Vagina (tissue), 2 donors: ENCODE results near the gene SLC26A9. TPM values are rescaled to one million over a fixed set of nuclear protein-coding genes. Genes with fewer than 3 reads are reported as not detected.

Source experiments
- DNase-seq, 2 donors: peaks; one replicate each; pipeline ENCODE4 v3.0.0-alpha.2; 2017; ENCODE audit errors: extremely low spot score in 2 of 2
- H3K27ac ChIP-seq: fragments of 200-600 bp; sonication (generic); one replicate; pipeline ENCODE4 v1.5.1; 2019
- H3K27me3 ChIP-seq: fragments of 200-600 bp; sonication (generic); one replicate; pipeline ENCODE4 v1.5.1; 2019
- H3K36me3 ChIP-seq, 2 donors: fragments of 200-600 bp; sonication (generic); one replicate each; pipeline ENCODE4 v1.5.1; 2017 to 2019
- H3K4me1 ChIP-seq: fragments of 200-600 bp; sonication (generic); one replicate; pipeline ENCODE4 v1.5.1; 2019
- H3K4me3 ChIP-seq, 2 donors: fragments of 200-600 bp; sonication (generic); 1 replicate in 1 of 2; 2 replicates in 1 of 2; pipeline ENCODE4 v1.5.1; 2016 to 2019
- H3K9me3 ChIP-seq: fragments of 200-600 bp; sonication (generic); one replicate; pipeline ENCODE4 v1.5.1; 2019
- CTCF ChIP-seq, 3 experiments: fragments of 450-650 bp in 2 of 3; fragments of 200-600 bp in 1 of 3; sonication (generic) in 1 of 3; IDR thresholded peaks; one replicate each; pipeline ENCODE4 v1.5.1; 2017 to 2019; ENCODE audit warnings: antibody characterized with exemption in 3 of 3, mild to moderate bottlenecking in 2 of 3, moderate library complexity in 2 of 3
- POLR2A ChIP-seq, 2 donors: fragments of 450-650 bp; IDR thresholded peaks; one replicate each; pipeline ENCODE4 v1.6.1; 2017; ENCODE audit warnings: antibody characterized with exemption in 2 of 2, mild to moderate bottlenecking in 2 of 2, moderate library complexity in 2 of 2
- POLR2AphosphoS5 ChIP-seq, 2 donors: sonication (generic); formaldehyde crosslinking; IDR thresholded peaks; one replicate each; pipeline ENCODE4 v1.9.0; 2017; ENCODE audit warnings: antibody characterized with exemption in 2 of 2, mild to moderate bottlenecking in 2 of 2, low read depth in 1 of 2; ENCODE audit not compliant: insufficient read depth in 1 of 2
- intact Hi-C: fragments of 100-400 bp; cut with DNase I; formaldehyde crosslinking; loops from one replicate; pipeline ENCODE4 v1.15.1; 2023
- total RNA-seq: library from RNA; depleted of rRNA; stranded (reverse); fragments of >200 nt; gene quantifications from one replicate; pipeline ENCODE4 v1.2.3, GENCODE V29; 2016

SLC26A9 gene
- total RNA-seq, 1 donor from 2014 or later, result 0.74 TPM

DNA sequence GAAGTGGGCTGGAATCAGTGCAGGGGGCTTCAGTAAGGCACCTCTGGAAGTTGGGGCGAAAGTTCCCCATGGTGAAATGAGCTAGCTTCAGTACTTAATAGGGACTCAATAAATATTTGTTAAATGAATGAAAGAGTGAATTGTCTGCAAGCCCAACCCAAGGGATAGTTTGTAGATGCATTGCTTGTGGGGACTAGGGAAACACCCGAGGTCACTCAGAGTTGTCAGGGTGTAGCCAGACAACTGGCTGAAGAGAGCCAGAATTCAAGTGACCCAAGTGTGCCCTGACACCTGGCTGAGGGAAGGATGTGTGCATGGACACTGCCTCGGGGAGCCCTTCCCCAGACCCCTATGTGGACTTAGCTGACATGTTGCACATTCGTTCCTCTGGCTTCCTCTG lies 1.3 kb upstream of the SLC26A9 start:
- H3K4me1 ChIP-seq, result peaks cover 6% of the 10 kb centered on the region
- H3K27me3 ChIP-seq, result no peaks in the 10 kb centered on the region
- H3K27ac ChIP-seq, result no peak overlapping the region
- TF ChIP-seq POLR2AphosphoS5 (IDR thresholded peaks at IDR 0.05; ENCODE audit: insufficient read depth in 1 of 2, low read depth in 1 of 2) (no peak), POLR2A (IDR thresholded peaks at IDR 0.05) (no peak), CTCF (IDR thresholded peaks at IDR 0.05) (no peak)
- intact Hi-C loops, result no loop called here
- H3K4me3 ChIP-seq, result no peak overlapping the region
- no peaks in the 10 kb centered on the region for H3K36me3 ChIP-seq
- no peaks in the 10 kb centered on the region for H3K9me3 ChIP-seq
- no peak for DNase-seq

GRCh38 chr1:205942631-205943159 lies 561 bp downstream of the SLC26A9 start:
- Histone ChIP-seq H3K9me3 (no peaks in the 10 kb centered on the region), H3K27me3 (no peaks in the 10 kb centered on the region), H3K4me1 (no peaks in the 10 kb centered on the region), H3K36me3 (no peaks in the 10 kb centered on the region), H3K27ac (no peak overlapping the region), H3K4me3 (no peak overlapping the region)
- intact Hi-C loops, result no loop called here
- DNase-seq, result no peak
- TF ChIP-seq CTCF (IDR thresholded peaks at IDR 0.05) (no peak), POLR2A (IDR thresholded peaks at IDR 0.05) (no peak), POLR2AphosphoS5 (IDR thresholded peaks at IDR 0.05; ENCODE audit: insufficient read depth in 1 of 2, low read depth in 1 of 2) (no peak)

DNA sequence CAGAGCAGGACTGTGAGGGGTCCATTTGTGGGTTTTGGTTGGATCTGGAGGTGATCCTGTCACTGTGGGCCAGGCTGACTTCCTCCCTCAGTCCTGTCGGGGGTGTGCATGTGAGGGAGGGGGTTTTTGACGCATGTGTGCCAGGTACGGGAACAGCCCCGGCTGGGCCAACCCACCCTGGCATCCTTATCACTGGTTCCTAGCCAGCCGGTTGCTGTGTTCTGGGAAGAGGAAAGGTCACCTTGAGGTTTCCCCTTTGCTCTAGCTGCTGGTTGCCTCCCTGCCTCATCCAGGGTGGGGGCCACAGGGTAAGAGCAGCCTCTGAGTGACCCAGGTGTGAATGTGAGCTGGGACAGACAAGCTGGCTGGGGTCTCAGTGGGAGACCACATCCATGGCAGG lies 2.5 kb downstream of the SLC26A9 start:
- Histone ChIP-seq H3K4me1 (no peaks in the 10 kb centered on the region), H3K4me3 (no peak overlapping the region), H3K9me3 (no peaks in the 10 kb centered on the region), H3K27ac (no peak overlapping the region), H3K27me3 (no peaks in the 10 kb centered on the region), H3K36me3 (no peaks in the 10 kb centered on the region)
- intact Hi-C loops, result no loop called here
- TF ChIP-seq CTCF (IDR thresholded peaks at IDR 0.05) (no peak), POLR2AphosphoS5 (IDR thresholded peaks at IDR 0.05; ENCODE audit: insufficient read depth in 1 of 2, low read depth in 1 of 2) (no peak), POLR2A (IDR thresholded peaks at IDR 0.05) (no peak)
- DNase-seq, result no peak

DNA sequence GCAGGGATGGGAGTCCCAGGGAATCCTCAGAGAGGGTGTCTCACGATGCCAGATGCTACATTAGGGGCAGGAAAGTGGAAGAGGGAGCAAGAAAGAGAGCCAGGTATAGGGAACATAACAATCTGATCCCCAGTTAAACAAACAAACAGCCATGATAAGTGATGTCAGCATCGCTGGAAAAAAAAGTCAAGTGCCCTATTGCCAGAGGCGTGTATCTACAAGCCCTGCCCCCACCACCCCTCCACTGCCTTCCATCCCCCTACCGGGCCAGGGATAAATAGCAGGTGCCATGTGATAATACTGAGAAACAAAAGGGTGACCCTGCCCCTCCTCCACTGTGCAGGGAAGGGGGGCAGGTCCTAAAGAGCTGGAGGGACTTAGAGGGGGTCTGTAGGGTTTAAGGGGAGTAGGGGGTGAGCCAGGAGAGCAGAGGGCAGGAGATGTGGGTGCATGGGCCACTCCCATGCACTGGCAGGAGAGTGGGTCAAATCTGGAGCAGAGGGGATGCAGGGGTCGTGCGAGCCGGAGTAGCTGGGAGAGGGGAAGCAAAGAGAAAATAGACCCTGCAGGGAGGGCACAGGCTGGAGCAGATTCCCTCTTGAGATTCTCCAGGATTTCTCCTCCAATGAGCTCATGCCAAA lies 3.4 kb downstream of the SLC26A9 start:
- no peak for TF ChIP-seq POLR2AphosphoS5 (IDR thresholded peaks at IDR 0.05; ENCODE audit: insufficient read depth in 1 of 2, low read depth in 1 of 2)
- no peak for TF ChIP-seq CTCF (IDR thresholded peaks at IDR 0.05)
- no peak for TF ChIP-seq POLR2A (IDR thresholded peaks at IDR 0.05)
- no peak for DNase-seq

DNA sequence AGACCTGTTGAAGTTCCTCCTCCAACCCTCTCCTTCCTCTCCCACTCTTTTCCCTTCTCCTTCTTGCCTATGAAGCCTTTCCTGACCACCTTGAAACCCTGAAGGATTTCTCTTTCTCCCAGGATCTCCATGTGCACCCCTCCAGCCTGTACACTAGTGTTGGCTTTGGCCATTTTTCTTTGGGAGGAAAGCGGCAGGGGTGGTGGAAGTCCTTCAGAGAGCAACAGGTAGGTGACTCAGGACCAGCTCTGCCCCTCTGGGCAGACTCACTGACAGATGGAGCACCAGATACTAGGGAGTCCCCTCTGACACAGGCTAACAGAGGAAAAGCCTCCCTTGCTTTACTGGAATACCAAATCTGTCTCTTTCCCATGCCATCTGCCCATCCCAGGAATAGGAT lies 4.6 kb downstream of the SLC26A9 start:
- Histone ChIP-seq H3K4me3 (no peak overlapping the region), H3K27me3 (no peaks in the 10 kb centered on the region), H3K36me3 (no peaks in the 10 kb centered on the region), H3K9me3 (no peaks in the 10 kb centered on the region), H3K4me1 (no peaks in the 10 kb centered on the region), H3K27ac (no peak overlapping the region)
- intact Hi-C loops, result no loop called here
- DNase-seq, result no peak
- TF ChIP-seq POLR2AphosphoS5 (IDR thresholded peaks at IDR 0.05; ENCODE audit: insufficient read depth in 1 of 2, low read depth in 1 of 2) (no peak), CTCF (IDR thresholded peaks at IDR 0.05) (no peak), POLR2A (IDR thresholded peaks at IDR 0.05) (no peak)

More for the DNA sequence above, 3.4 kb downstream of the SLC26A9 start:
- no peaks in the 10 kb centered on the region for H3K27me3 ChIP-seq
- no peaks in the 10 kb centered on the region for H3K4me1 ChIP-seq
- no peak overlapping the region for H3K27ac ChIP-seq
- intact Hi-C loops, result no loop called here
- H3K4me3 ChIP-seq, result no peak overlapping the region
- no peaks in the 10 kb centered on the region for H3K9me3 ChIP-seq
- H3K36me3 ChIP-seq, result no peaks in the 10 kb centered on the region
